IMR-90 (cell line): ENCODE data around the gene DNAH8. TPM values are rescaled to one million over a fixed set of nuclear protein-coding genes. Genes with fewer than 3 reads are reported as not detected.

Experiments used
- ATAC-seq: fragments of 200-7000 bp; cut with Tn5 transposase; 2 replicates; pipeline ENCODE4 v1.9.1; 2020; ENCODE audit warnings: low read depth, mild to moderate bottlenecking, moderate library complexity
- BruUV-seq: library from RNA; stranded (reverse); fragments of 400-500 nt; replicated peaks from 2 replicates; lab custom pipeline; 2021; lab: Mats Ljungman, UMichigan
- CTCF ChIA-PET: fragments of 300-600 bp; formaldehyde crosslinking; extraction: SDS; loops from one replicate; lab custom pipeline; 2021; ENCODE audit warnings: antibody characterized with exemption; lab: Yijun Ruan, JAX
- POLR2A ChIA-PET: fragments of 300-600 bp; sonication (Branson Sonifier 250); formaldehyde crosslinking; loops from one replicate; lab custom pipeline; 2022; ENCODE audit warnings: antibody characterized with exemption; ENCODE audit not compliant: unreplicated experiment; lab: Charles Lee
- DNase-seq: peaks from one replicate; pipeline ENCODE4 v3.0.0; 2013
- H2AFZ ChIP-seq: replicated peaks from 2 replicates; pipeline ENCODE3; 2013; ENCODE audit warnings: low read length, mild to moderate bottlenecking; ENCODE audit not compliant: poor library complexity
- H2AK5ac ChIP-seq: 2 replicates; pipeline ENCODE4 v1.6.1; 2013; ENCODE audit warnings: low read depth, low read length, inconsistent platforms
- H2AK9ac ChIP-seq: replicated peaks from 2 replicates; pipeline ENCODE3; 2013; ENCODE audit warnings: mild to moderate bottlenecking, low read depth, low read length, moderate library complexity; ENCODE audit not compliant: poor library complexity
- H2BK120ac ChIP-seq: 2 replicates; pipeline ENCODE4 v1.6.1; 2013; ENCODE audit warnings: low read depth, low read length, inconsistent platforms
- H2BK15ac ChIP-seq: 3 replicates; pipeline ENCODE4 v1.6.1; 2013; ENCODE audit warnings: low read depth, low read length, inconsistent platforms
- H2BK20ac ChIP-seq: 2 replicates; pipeline ENCODE4 v1.6.1; 2013; ENCODE audit warnings: low read depth, mild to moderate bottlenecking, inconsistent platforms, low read length, moderate library complexity
- H2BK5ac ChIP-seq: 2 replicates; pipeline ENCODE4 v1.6.1; 2013; ENCODE audit warnings: mild to moderate bottlenecking, low read depth, low read length, inconsistent platforms; ENCODE audit not compliant: poor library complexity, severe bottlenecking
- H3K14ac ChIP-seq: replicated peaks from 2 replicates; pipeline ENCODE4 v1.6.1; 2013; ENCODE audit warnings: low read depth, low read length, inconsistent platforms
- H3K18ac ChIP-seq: 2 replicates; pipeline ENCODE4 v1.6.1; 2013; ENCODE audit warnings: low read depth, low read length, control low read depth
- H3K23ac ChIP-seq: 2 replicates; pipeline ENCODE4 v1.6.1; 2013; ENCODE audit warnings: low read depth, low read length, inconsistent platforms
- H3K27ac ChIP-seq: 2 replicates; pipeline ENCODE4 v1.5.1; 2013; ENCODE audit warnings: mild to moderate bottlenecking, control low read depth, low read length; ENCODE audit not compliant: insufficient read depth
- H3K27me3 ChIP-seq: 2 replicates; pipeline ENCODE4 v1.6.1; 2013; ENCODE audit warnings: low read length; ENCODE audit not compliant: control insufficient read depth, insufficient read depth
- H3K36me3 ChIP-seq: 2 replicates; pipeline ENCODE4 v1.6.1; 2013; ENCODE audit warnings: low read length, mixed read lengths; ENCODE audit not compliant: control insufficient read depth, insufficient read depth
- H3K4ac ChIP-seq: 2 replicates; pipeline ENCODE4 v1.6.1; 2013; ENCODE audit warnings: low read depth, low read length, inconsistent platforms
- H3K4me1 ChIP-seq: 2 replicates; pipeline ENCODE4 v1.6.1; 2013; ENCODE audit warnings: low read length, mixed read lengths; ENCODE audit not compliant: control insufficient read depth, insufficient read depth
- H3K4me2 ChIP-seq: 2 replicates; pipeline ENCODE4 v1.6.1; 2013; ENCODE audit warnings: low read depth, mild to moderate bottlenecking, control low read depth, low read length, moderate library complexity
- H3K4me3 ChIP-seq: 2 replicates; pipeline ENCODE4 v1.5.1; 2013; ENCODE audit warnings: low read depth, mild to moderate bottlenecking, control low read depth, low read length, moderate library complexity; ENCODE audit not compliant: insufficient read depth
- H3K56ac ChIP-seq: 2 replicates; pipeline ENCODE4 v1.6.1; 2013; ENCODE audit warnings: low read length, inconsistent platforms; ENCODE audit not compliant: insufficient read depth; ENCODE audit errors: extremely low read depth
- H3K79me1 ChIP-seq, 2 experiments: 2 replicates each; pipeline ENCODE4 v1.6.1; 2013; ENCODE audit warnings: low read length in 2 of 2, inconsistent platforms in 1 of 2, low read depth in 1 of 2
- H3K9ac ChIP-seq: 2 replicates; pipeline ENCODE4 v1.6.1; 2013; ENCODE audit warnings: low read depth, low read length, control low read depth
- H3K9me1 ChIP-seq: 2 replicates; pipeline ENCODE4 v1.6.1; 2013; ENCODE audit warnings: low read length, inconsistent platforms; ENCODE audit not compliant: insufficient read depth
- H3K9me3 ChIP-seq: 2 replicates; pipeline ENCODE4 v1.6.1; 2013; ENCODE audit warnings: low read length; ENCODE audit not compliant: control insufficient read depth, insufficient read depth
- H4K20me1 ChIP-seq: 2 replicates; pipeline ENCODE4 v1.6.1; 2013; ENCODE audit warnings: low read length, inconsistent platforms; ENCODE audit not compliant: insufficient read depth
- H4K5ac ChIP-seq: 2 replicates; pipeline ENCODE4 v1.6.1; 2013; ENCODE audit warnings: mild to moderate bottlenecking, low read depth, low read length, control low read depth
- H4K8ac ChIP-seq, 2 experiments: 2 replicates each; pipeline ENCODE4 v1.6.1; 2013; ENCODE audit warnings: low read depth in 2 of 2, low read length in 2 of 2, control low read depth in 1 of 2, inconsistent platforms in 1 of 2
- H4K91ac ChIP-seq: 2 replicates; pipeline ENCODE4 v1.6.1; 2013; ENCODE audit warnings: low read depth, low read length, inconsistent platforms; ENCODE audit not compliant: insufficient read depth
- CEBPB ChIP-seq: IDR thresholded peaks from 2 replicates; pipeline ENCODE4 v1.6.1; 2012; ENCODE audit warnings: low read depth, low read length, improper control_type of control experiment
- FOS ChIP-seq: fragments of 150-350 bp; IDR thresholded peaks from 2 replicates; pipeline ENCODE4 v1.6.1; 2016; ENCODE audit warnings: low read depth, low read length
- MAZ ChIP-seq: IDR thresholded peaks from 2 replicates; pipeline ENCODE4 v1.6.1; 2012; ENCODE audit warnings: low read depth, mild to moderate bottlenecking, low read length, improper control_type of control experiment, moderate library complexity, borderline replicate concordance
- MXI1 ChIP-seq: IDR thresholded peaks from 2 replicates; pipeline ENCODE4 v1.6.1; 2012; ENCODE audit warnings: low read depth, mild to moderate bottlenecking, low read length, moderate library complexity, borderline replicate concordance
- NFE2L2 ChIP-seq: fragments of 150-350 bp; IDR thresholded peaks from 2 replicates; pipeline ENCODE4 v1.6.1; 2016; ENCODE audit warnings: low read depth, mild to moderate bottlenecking, low read length
- POLR2A ChIP-seq: IDR thresholded peaks from 2 replicates; pipeline ENCODE4 v1.6.1; 2012; ENCODE audit warnings: mild to moderate bottlenecking, low read depth, low read length
- RCOR1 ChIP-seq: IDR thresholded peaks from 2 replicates; pipeline ENCODE4 v1.6.1; 2012; ENCODE audit warnings: mild to moderate bottlenecking, low read length, improper control_type of control experiment; ENCODE audit not compliant: insufficient replicate concordance
- RFX5 ChIP-seq: IDR thresholded peaks from 2 replicates; pipeline ENCODE4 v1.8.0; 2012; ENCODE audit warnings: low read depth, mild to moderate bottlenecking, low read length, moderate library complexity
- WGBS, 2 experiments: methylation state at CpG; one replicate each; pipeline versions ENCODE4 v1.1.5 to v1.1.7; 2013; ENCODE audit warnings: missing lambda C conversion rate in 2 of 2; ENCODE audit not compliant: insufficient read length in 1 of 2; ENCODE audit errors: extremely low coverage in 2 of 2; 5-methylcytosine and 5-hydroxymethylcytosine counted together
- dilution Hi-C: fragments of 300-500 bp; cut with HindIII; formaldehyde crosslinking; loops from one replicate; pipeline ENCODE4 v1.14.3; 2018; ENCODE audit warnings: low sequenced_read_pairs; ENCODE audit not compliant: unreplicated experiment
- in situ Hi-C: fragments of 300-500 bp; cut with MboI; formaldehyde crosslinking; loops from 3 replicates; pipeline ENCODE4 v1.14.3; 2019; ENCODE audit warnings: low sequenced_read_pairs, inconsistent platforms, mixed read lengths
- intact Hi-C: fragments of 100-400 bp; cut with micrococcal nuclease; formaldehyde crosslinking; loops from 2 replicates; pipeline ENCODE4 v1.10.0; 2022
- polyA plus RNA-seq, 3 experiments: library from polyadenylated mRNA; depleted of rRNA; stranded (reverse); fragments of >200 nt; gene quantifications; 2 replicates each; pipeline ENCODE4 v1.2.3, GENCODE V29; 2012; ENCODE audit warnings: low replicate concordance in 1 of 3
- total RNA-seq: library from RNA; depleted of rRNA; stranded (reverse); fragments of >200 nt; gene quantifications from 2 replicates; pipeline ENCODE4 v1.2.3, GENCODE V29; 2012
- TF ChIP-seq, protein P1 (sequence below): fragments of 150-350 bp; IDR thresholded peaks from 2 replicates; pipeline ENCODE4 v1.6.1; 2016; ENCODE audit warnings: low read depth, mild to moderate bottlenecking, low read length, moderate library complexity, borderline replicate concordance
- TF ChIP-seq, protein P2 (sequence below): conservative IDR thresholded peaks from 2 replicates; pipeline ENCODE4 v1.5.1; 2012; ENCODE audit warnings: mild to moderate bottlenecking, low read depth, low read length, improper control_type of control experiment
- TF ChIP-seq, protein P3 (sequence below): fragments of 150-350 bp; IDR thresholded peaks from 2 replicates; pipeline ENCODE4 v1.6.1; 2017; ENCODE audit warnings: mild to moderate bottlenecking, antibody characterized with exemption, low read length, low read depth

The DNAH8 gene
- total and polyA plus RNA-seq, 2 of the 4 experiments (the other 2 are of a cell fraction), result not detected

DNA sequence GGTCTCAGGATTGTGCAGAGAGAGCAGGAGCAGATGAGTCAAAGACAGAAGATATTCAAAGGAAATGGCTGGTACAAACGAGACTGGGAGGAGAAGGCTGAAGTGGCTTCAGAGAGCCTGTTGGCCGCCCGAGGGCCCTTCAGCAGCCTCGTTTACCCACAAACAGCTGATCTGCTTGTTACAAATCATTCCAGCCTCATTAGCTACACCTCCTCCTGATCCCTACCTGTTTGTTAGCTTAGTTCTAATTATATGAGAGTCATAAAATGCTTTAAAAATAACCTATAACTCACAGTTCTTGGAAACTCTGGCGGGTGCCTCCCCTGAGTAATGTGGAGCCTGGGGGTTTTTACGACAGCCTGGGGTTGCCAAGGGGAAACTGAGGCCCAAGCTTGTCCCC lies 346.1 kb downstream of the DNAH8 start:
- DNase-seq (no peak), ATAC-seq (no peak)
- peaks cover 15% of the 10 kb centered on the region for H3K27me3 ChIP-seq
- H4K91ac ChIP-seq, result no peak overlapping the region
- no TSS peak for BruUV-seq
- H3K14ac ChIP-seq, result no peak overlapping the region
- H3K4ac ChIP-seq, result no peak overlapping the region
- H3K9me1 ChIP-seq, result no peaks in the 10 kb centered on the region
- no peaks in the 10 kb centered on the region for H3K79me1 ChIP-seq
- H3K27ac ChIP-seq, result no peak overlapping the region
- H3K9me3 ChIP-seq, result no peaks in the 10 kb centered on the region
- no peak overlapping the region for H3K18ac ChIP-seq
- no peak overlapping the region for H2AK5ac ChIP-seq
- H2AK9ac ChIP-seq, result no peak overlapping the region
- H4K5ac ChIP-seq, result no peak overlapping the region
- H3K56ac ChIP-seq, result no peak overlapping the region
- H3K4me1 ChIP-seq, result no peaks in the 10 kb centered on the region
- no peak overlapping the region for H3K4me3 ChIP-seq
- no peaks in the 10 kb centered on the region for H3K36me3 ChIP-seq
- in situ Hi-C loops (no loop called here), intact Hi-C loops (no loop called here), dilution Hi-C loops (no loop called here)
- H2BK120ac ChIP-seq, result no peak overlapping the region
- H3K23ac ChIP-seq, result no peak overlapping the region
- TF ChIP-seq POLR2A (no peak), RCOR1 (no peak), MXI1 (no peak), CEBPB (no peak), FOS (no peak), RFX5 (no peak), NFE2L2 (no peak), MAZ (no peak)
- TF ChIP-seq, protein P1, sequence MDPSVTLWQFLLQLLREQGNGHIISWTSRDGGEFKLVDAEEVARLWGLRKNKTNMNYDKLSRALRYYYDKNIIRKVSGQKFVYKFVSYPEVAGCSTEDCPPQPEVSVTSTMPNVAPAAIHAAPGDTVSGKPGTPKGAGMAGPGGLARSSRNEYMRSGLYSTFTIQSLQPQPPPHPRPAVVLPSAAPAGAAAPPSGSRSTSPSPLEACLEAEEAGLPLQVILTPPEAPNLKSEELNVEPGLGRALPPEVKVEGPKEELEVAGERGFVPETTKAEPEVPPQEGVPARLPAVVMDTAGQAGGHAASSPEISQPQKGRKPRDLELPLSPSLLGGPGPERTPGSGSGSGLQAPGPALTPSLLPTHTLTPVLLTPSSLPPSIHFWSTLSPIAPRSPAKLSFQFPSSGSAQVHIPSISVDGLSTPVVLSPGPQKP, result no peak
- TF ChIP-seq, protein P2, sequence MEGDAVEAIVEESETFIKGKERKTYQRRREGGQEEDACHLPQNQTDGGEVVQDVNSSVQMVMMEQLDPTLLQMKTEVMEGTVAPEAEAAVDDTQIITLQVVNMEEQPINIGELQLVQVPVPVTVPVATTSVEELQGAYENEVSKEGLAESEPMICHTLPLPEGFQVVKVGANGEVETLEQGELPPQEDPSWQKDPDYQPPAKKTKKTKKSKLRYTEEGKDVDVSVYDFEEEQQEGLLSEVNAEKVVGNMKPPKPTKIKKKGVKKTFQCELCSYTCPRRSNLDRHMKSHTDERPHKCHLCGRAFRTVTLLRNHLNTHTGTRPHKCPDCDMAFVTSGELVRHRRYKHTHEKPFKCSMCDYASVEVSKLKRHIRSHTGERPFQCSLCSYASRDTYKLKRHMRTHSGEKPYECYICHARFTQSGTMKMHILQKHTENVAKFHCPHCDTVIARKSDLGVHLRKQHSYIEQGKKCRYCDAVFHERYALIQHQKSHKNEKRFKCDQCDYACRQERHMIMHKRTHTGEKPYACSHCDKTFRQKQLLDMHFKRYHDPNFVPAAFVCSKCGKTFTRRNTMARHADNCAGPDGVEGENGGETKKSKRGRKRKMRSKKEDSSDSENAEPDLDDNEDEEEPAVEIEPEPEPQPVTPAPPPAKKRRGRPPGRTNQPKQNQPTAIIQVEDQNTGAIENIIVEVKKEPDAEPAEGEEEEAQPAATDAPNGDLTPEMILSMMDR, result no peak
- TF ChIP-seq, protein P3, sequence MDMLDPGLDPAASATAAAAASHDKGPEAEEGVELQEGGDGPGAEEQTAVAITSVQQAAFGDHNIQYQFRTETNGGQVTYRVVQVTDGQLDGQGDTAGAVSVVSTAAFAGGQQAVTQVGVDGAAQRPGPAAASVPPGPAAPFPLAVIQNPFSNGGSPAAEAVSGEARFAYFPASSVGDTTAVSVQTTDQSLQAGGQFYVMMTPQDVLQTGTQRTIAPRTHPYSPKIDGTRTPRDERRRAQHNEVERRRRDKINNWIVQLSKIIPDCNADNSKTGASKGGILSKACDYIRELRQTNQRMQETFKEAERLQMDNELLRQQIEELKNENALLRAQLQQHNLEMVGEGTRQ, result no peak
- no peak overlapping the region for H3K4me2 ChIP-seq
- POLR2A ChIA-PET, result no interaction called here
- no peak overlapping the region for H2BK5ac ChIP-seq
- H2BK20ac ChIP-seq, result no peak overlapping the region
- H3K9ac ChIP-seq, result no peak overlapping the region
- H4K20me1 ChIP-seq, result no peaks in the 10 kb centered on the region
- no peak overlapping the region for H2BK15ac ChIP-seq
- no peak overlapping the region for H2AFZ ChIP-seq
- H4K8ac ChIP-seq, result no peak overlapping the region
- CTCF ChIA-PET, result no interaction called here
- WGBS, 2 experiments, result 40% methylated on average over 1 of the region's 6 CpGs; no CpG with 5 or more reads in 1 of the 2 experiments
